ENCODE measurements around the gene LRP6. TPM values are rescaled to one million over a fixed set of nuclear protein-coding genes. Genes with fewer than 3 reads are reported as not detected.

The LRP6 gene
- total and polyA plus RNA-seq, 2 of the 8 experiments (the other 6 are each of a cell fraction or from before 2014, with no cell fraction given): 53.6 to 73.2 TPM

GRCh38 chr12:12094481-12094880, 172.4 kb downstream of the LRP6 start:
- Histone ChIP-seq H2AFZ (ENCODE audit: low read length) (no peak overlapping the region), H2BK12ac (ENCODE audit: low read depth, low read length) (no peak overlapping the region), H3K79me1 (ENCODE audit: low read depth, low read length) (no peaks in the 10 kb centered on the region), H2AK5ac (ENCODE audit: low read depth, low read length) (no peak overlapping the region), H3K4me3 (ENCODE audit: extremely low read depth in 1 of 4, insufficient read depth in 2 of 4, low read depth in 3 of 4, low read length in 4 of 4) (no peak overlapping the region), H3K56ac (replicated peaks; ENCODE audit: insufficient read length, low read depth, low read length) (no peak overlapping the region), H2BK120ac (replicated peaks; ENCODE audit: low read depth, low read length) (no peak overlapping the region), H4K5ac (ENCODE audit: insufficient read length, low read depth, low read length) (no peak overlapping the region), H2BK20ac (ENCODE audit: low read length) (no peak overlapping the region), H3K4ac (replicated peaks; ENCODE audit: insufficient read length, low read depth, low read length) (no peak overlapping the region), H3K23ac (ENCODE audit: insufficient read length) (no peak overlapping the region), H3K27me3 (replicated peaks in 1 of 4; ENCODE audit: control insufficient read depth in 3 of 4, extremely low read depth in 1 of 4, insufficient read depth in 3 of 4, low read length in 3 of 4) (no peaks in the 10 kb centered on the region), H3K9ac (replicated peaks in 1 of 4; ENCODE audit: extremely low read depth in 1 of 4, low read depth in 3 of 4, low read length in 3 of 4) (no peak overlapping the region), H3K79me2 (ENCODE audit: control insufficient read depth in 1 of 2, insufficient read depth in 2 of 2, low read length in 2 of 2) (no peaks in the 10 kb centered on the region), H2BK15ac (ENCODE audit: low read length) (no peak overlapping the region), H3K27ac (ENCODE audit: low read depth, low read length) (no peak overlapping the region), H3K4me2 (ENCODE audit: insufficient read depth in 1 of 2, low read depth in 2 of 2, low read length in 2 of 2) (no peak overlapping the region), H3K14ac (ENCODE audit: insufficient read length) (no peak overlapping the region), H2BK5ac (ENCODE audit: low read depth, low read length) (no peak overlapping the region), H3K36me3 (ENCODE audit: control insufficient read depth in 2 of 4, insufficient read depth in 4 of 4, low read length in 3 of 4) (no peaks in the 10 kb centered on the region), H3K23me2 (ENCODE audit: low read depth, low read length) (no peaks in the 10 kb centered on the region; the same call in 1 of the 2 replicates), H4K8ac (ENCODE audit: extremely low read depth, insufficient read depth, low read length) (no peak overlapping the region), H3K4me1 (replicated peaks in 1 of 4; ENCODE audit: control insufficient read depth in 3 of 4, insufficient read depth in 4 of 4, low read length in 3 of 4) (peaks cover 0 to 6% (median 2%) of the 10 kb centered on the region in 4 experiments; a peak in 1 of 7 replicates), H4K91ac (replicated peaks; ENCODE audit: insufficient read length, low read length) (no peak overlapping the region), H4K20me1 (replicated peaks in 1 of 2; ENCODE audit: control insufficient read depth in 1 of 2, insufficient read depth in 2 of 2, low read length in 2 of 2) (no peaks in the 10 kb centered on the region), H3K18ac (ENCODE audit: extremely low read depth, low read length) (no peak overlapping the region), H3K9me3 (ENCODE audit: insufficient read depth in 2 of 2, low read depth in 1 of 2, low read length in 1 of 2) (0 out of 4 replicates have a peak, but pooled peaks cover 0 to 2% of the 10 kb centered on the region in 2 experiments)
- POLR2A ChIA-PET (ENCODE audit: partially characterized antibody): interaction anchor here (1.0 kb wide), 1 partner anchor 13 kb away, joined by 3 read pairs; no protein-coding TSS in a partner anchor
- FAIRE-seq: no peak
- DNase-seq (ENCODE audit: low read depth in 1 of 2, low spot score in 2 of 2): peak in 1 of 2 experiments; percentile 33
- CTCF ChIA-PET (ENCODE audit: partially characterized antibody): interaction anchor here (0.8 to 1.2 kb wide), 2 partner anchors 23 to 238 kb away, joined by 3 read pairs; partner anchors contain the start of gene BCL2L14
- 99% methylated on average over 4 of the region's 4 CpGs; no CpG with 5 or more reads in 1 of the 2 experiments for WGBS, 2 experiments (ENCODE audit: extremely low coverage in 1 of 2, insufficient coverage in 1 of 2, insufficient read length in 1 of 2, insufficient replicate concordance in 2 of 2, low coverage in 1 of 2, low lambda C conversion rate in 2 of 2, missing lambda C conversion rate in 1 of 2)
- no peak for TF ChIP-seq POU5F1 (IDR thresholded peaks at IDR 0.05; ENCODE audit: low read depth, low read length)
- TF ChIP-seq EGR1 (IDR thresholded peaks at IDR 0.05; ENCODE audit: borderline replicate concordance, low read depth, low read length): no peak

Measured in H1 (cell line).